ENCODE data around the gene ELFN1. TPM values are rescaled to one million over a fixed set of nuclear protein-coding genes. Genes with fewer than 3 reads are reported as not detected.

Gene ELFN1
- polyA plus RNA-seq, 1 donor: 9.3 TPM

GRCh38 chr7:1641661-1642260, 28.3 kb upstream of the ELFN1 start:
- no peak for DNase-seq

DNA sequence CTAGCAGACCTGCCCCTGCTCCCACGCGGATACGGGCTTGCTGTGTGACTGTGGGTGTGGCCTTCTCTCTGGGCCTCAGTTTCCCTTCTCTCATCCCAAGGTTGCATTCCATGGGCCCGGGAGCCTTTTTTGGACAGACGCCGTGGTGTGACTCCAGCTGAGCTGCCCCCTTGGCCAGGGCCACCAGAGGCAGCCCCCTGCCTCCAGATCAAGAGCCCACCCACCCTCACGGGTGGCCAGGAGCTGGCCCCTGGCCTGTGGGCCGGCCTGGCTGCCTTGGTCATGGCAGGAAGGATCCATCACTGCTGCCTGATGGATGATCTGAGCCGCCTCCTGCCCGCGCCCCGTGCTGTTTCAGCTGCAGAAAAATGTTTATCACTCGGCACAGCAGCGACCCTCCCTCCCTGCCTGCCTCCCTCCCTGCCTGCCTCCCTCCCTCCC, 27.8 kb upstream of the ELFN1 start:
- no peak for DNase-seq

- no peak for DNase-seq
Measured at GRCh38 chr7:1643270-1644092, 26.6 kb upstream of the ELFN1 start.

GRCh38 chr7:1644341-1645070, 25.6 kb upstream of the ELFN1 start:
- DNase-seq: no peak

GRCh38 chr7:1645071-1645409, 25.0 kb upstream of the ELFN1 start:
- no peak for DNase-seq

GRCh38 chr7:1645476-1645875, 24.6 kb upstream of the ELFN1 start:
- DNase-seq: no peak

GRCh38 chr7:1646391-1646790, 23.7 kb upstream of the ELFN1 start:
- no peak for DNase-seq

DNA sequence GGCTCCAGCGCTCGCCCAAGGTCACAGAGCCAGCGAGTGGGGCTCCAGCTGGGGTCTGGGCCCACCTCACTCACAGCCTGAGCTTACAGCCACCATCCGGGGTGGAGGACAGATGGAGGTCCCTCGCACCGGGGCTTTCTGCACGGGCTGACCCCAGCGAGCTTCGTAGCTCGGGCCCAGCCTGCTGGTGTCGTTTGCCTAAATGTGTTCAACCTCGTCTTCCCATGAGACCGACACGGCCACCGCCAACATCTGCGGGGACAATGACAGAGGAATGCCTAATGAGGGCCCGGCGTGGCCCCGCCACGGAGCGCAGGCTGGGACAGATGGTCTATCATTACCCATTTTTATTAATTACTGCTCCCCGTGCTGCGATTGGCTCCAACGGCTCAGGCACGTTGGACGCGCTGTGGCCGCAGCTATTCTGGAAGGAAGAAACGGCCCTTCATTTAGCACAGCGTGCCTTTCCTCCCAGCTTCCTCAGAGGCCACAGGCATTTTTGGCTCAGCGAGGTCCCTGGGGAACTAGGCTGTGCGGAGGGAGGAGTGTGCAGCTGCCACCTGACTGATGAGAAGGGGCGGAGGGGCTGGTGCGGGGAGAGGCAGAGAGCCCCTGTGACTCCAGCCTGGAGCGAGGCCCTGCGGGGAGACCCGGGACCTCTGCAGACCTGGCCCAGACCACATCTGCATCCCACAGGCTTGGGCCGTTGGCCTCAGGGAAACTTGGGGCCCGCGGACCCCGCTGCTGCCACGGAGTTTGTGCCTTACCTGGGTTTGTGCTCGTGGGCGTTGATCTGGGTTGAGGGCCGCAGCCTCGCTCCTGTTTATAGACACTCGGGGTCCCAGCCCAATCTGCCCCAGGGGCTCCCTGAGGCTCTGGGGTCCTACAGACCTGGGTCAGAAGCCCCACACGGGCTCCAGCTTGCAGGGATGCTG, 22.9 kb upstream of the ELFN1 start:
- DNase-seq: no peak

DNA sequence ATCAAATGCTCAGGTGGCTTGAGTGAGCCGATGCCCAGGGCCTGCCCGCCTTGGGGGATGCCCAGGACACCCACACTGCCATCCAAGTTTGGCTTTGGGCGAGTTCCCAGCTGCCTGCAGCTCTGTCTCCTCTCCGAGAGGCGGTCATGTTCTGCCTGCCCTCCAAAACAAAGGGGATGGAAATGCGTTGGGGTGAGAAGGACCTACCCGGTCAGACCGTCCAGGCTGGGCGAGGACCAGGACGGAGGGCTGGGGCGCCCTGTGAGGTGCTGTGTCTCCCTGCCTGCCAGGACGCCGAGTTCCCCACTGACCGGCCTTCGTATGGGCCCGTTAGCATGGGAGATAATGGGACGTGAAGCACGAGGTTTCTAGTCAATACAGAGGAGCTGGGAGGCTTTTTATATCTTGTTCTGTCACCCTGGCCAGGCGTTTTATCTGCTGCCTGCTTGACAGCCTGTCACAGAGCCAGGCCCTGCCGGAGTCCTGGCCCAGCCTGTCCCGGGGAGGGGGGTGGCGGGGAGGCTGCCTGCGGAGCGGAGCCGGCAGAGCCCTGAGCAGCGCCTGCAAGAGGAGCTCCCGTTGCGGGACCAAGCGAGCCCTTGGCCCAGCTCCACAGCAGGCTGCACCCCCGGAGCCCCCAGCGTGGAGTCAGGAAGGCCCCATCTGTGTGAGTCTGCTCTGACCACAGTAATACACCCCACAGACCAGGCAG, 22.0 kb upstream of the ELFN1 start:
- DNase-seq: no peak

GRCh38 chr7:1649751-1650326, 20.2 kb upstream of the ELFN1 start:
- no peak for DNase-seq

DNA sequence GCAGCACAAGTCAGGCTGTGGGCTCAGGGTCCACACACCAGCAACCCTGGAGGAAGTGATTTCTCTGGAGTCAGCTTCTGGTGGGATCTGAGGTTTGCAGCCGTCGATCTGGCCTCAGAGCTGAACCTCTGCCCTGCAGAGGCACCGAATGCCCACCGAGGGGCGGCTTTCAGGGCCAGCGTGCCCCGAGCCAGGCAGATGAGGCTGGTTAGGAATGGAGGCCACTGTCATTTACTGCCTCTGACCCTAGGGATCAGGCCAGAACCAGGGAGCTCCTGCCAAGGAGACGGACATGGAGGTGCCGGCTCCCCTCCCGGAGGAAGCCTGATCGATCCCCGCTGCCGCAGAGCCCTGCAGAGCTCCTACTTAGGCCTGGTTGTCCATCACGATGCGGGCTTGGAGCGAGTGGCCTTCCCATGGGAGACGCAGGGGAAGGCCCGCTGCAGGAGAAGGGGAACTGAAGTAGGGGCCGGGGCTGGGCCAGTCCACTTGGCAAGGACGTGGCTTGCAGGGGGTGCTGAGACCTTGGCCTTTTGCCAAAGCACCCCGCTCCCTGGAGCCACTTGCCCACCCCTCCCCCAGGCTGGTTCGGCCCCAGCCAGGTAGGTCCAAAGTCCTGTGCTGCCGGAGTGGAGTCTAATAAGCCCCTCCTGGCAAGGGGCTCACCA, 19.6 kb upstream of the ELFN1 start:
- DNase-seq: no peak

GRCh38 chr7:1651031-1651446, 19.0 kb upstream of the ELFN1 start:
- DNase-seq: no peak

GRCh38 chr7:1651891-1652290, 18.2 kb upstream of the ELFN1 start:
- no peak for DNase-seq

DNA sequence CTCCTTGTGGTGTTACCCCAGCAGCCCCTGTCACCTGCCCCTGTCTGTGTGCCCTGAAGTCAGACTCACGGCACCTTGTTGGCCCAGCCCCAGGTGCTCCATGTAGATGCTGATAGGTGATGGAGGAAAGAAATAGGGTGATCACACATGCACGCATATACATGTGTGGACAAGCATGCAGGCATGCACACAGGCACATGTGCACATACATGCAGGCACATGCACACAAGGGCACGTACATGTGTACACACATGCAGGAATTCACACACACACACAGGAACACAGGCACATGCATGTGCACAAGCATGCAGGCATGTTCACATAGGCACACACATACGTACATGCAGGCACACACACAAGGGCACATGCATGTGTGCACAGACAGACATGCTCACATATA, 16.6 kb upstream of the ELFN1 start:
- DNase-seq: no peak

DNA sequence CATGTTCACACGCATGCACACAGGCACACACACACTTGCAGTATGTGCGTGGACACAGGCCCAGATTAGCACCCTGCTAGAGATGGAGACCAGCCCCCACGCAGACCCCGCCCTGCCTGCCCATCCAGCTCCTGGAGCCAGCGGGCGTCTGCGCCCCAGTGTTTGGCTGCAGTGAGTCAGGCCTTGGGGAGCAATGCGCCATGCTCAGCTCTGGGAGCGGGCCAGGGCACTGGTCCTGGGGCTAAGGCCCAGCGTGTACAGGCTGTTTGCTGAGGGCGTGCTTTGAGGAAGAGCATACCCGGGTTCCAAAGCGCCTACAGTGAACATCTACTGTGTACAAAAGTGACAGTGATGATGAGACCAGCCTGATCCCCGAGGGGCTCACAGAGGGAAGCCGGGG, 16.0 kb upstream of the ELFN1 start:
- DNase-seq: no peak

- DNase-seq: no peak
Measured at GRCh38 chr7:1654738-1655475, 15.2 kb upstream of the ELFN1 start.

DNA sequence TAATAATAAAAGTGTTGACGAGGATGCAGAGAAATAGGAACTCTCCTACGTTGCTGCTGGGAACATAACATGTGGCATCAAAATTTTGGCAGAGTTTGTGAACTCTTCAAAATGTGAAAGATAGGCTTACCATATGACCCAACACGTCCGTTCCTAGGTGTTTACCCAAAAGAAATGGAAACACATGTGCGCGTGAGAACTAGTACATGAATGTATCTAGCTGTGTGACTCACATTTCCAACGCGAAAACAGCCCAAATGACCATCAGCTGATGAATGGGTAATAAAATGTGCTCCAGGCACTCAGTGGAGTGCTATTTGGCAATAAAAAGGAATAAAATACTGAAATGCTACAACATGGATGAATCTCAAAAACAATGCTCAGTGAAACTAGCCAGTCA, 10.4 kb upstream of the ELFN1 start:
- no peak for DNase-seq

DNA sequence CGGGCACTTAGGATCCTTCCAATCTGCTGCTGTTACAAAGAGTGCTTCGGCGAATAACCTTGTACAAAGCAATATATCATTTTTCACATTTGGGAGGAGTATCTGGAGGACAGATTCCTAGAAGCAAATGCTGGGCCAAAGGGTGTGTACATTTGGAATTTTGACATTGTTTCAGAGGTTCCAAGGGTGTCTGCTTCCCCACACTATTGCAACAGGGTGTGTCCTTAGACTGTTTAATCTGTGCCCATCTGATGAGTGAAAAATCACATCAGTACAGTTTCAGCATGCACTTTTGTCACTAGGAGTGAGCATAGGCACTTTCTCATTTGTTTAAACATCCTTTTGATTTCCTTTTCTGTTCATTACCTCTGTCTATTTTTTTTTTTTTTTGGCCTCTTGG, 8.6 kb upstream of the ELFN1 start:
- no peak for DNase-seq

DNA sequence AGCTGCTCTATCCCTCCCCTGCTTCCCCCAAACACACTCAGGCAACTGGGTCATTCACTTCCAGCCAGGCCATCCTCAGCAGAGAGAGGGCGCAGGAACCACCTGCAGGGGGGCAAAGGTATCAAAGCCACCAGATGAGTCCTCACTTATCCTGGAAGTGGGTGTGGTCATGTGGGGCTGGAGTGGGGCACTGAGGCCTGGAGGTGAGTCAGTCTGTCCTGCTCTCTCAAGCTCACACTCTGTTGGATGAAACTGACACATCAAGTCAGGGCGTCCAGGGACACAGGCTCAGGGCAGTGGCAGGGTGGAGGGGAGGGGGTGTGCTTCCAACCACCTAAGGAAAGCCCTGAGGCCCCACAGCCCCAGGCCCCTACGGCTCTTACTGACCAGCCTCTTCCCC, 8.0 kb upstream of the ELFN1 start:
- no peak for DNase-seq

- no peak for DNase-seq
Measured at GRCh38 chr7:1662767-1663166, 7.3 kb upstream of the ELFN1 start.
